Retinal pigment epithelial cell (primary cell): ENCODE measurements around the gene CPNE4.

Experiments used
- DNase-seq: peaks from one replicate; pipeline ENCODE4 v3.0.0-alpha.2; 2010; ENCODE audit warnings: low read depth
- H3K4me3 ChIP-seq: 2 replicates; pipeline ENCODE4 v1.5.1; 2011; ENCODE audit warnings: mild to moderate bottlenecking, low read length, control low read depth, moderate library complexity
- CTCF ChIP-seq: conservative IDR thresholded peaks from 2 replicates; pipeline ENCODE4 v1.5.1; 2011; ENCODE audit warnings: low read depth, low read length, control low read depth, inconsistent platforms

CPNE4 gene

GRCh38 chr3:131538968-131539367, 495.8 kb downstream of the CPNE4 start:
- H3K4me3 ChIP-seq, result no peak overlapping the region
- no peak for TF ChIP-seq CTCF

GRCh38 chr3:131537531-131537930, 497.3 kb downstream of the CPNE4 start:
- no peak overlapping the region for H3K4me3 ChIP-seq
- no peak for TF ChIP-seq CTCF
- no peak for DNase-seq

More at GRCh38 chr3:131538968-131539367, 495.8 kb downstream of the CPNE4 start:
- no peak for DNase-seq

- H3K4me3 ChIP-seq, result no peak overlapping the region
- DNase-seq, result no peak
- no peak for TF ChIP-seq CTCF
Measured at GRCh38 chr3:131535596-131535995, 499.2 kb downstream of the CPNE4 start.

GRCh38 chr3:131535131-131535530, 499.7 kb downstream of the CPNE4 start:
- DNase-seq, result no peak
- no peak overlapping the region for H3K4me3 ChIP-seq
- TF ChIP-seq CTCF, result no peak

- no peak overlapping the region for H3K4me3 ChIP-seq
Measured at GRCh38 chr3:131532645-131533044, 502.2 kb downstream of the CPNE4 start.

GRCh38 chr3:131530843-131531242, 504.0 kb downstream of the CPNE4 start:
- H3K4me3 ChIP-seq, result no peak overlapping the region
- TF ChIP-seq CTCF, result no peak
- no peak for DNase-seq

More at GRCh38 chr3:131532645-131533044, 502.2 kb downstream of the CPNE4 start:
- TF ChIP-seq CTCF, result no peak
- no peak for DNase-seq

GRCh38 chr3:131530388-131530787, 504.4 kb downstream of the CPNE4 start:
- no peak for TF ChIP-seq CTCF
- no peak overlapping the region for H3K4me3 ChIP-seq
- no peak for DNase-seq
